Spleen (tissue), 7 donors: ENCODE data around the gene EFCAB12.

Source experiments
- CTCF ChIP-seq, 11 experiments: fragments of 200-600 bp in 7 of 11; fragments of 450-650 bp in 4 of 11; sonication (generic) in 4 of 11; IDR thresholded peaks in 8 of 11; conservative IDR thresholded peaks in 3 of 11; 1 replicate in 7 of 11; 2 replicates in 4 of 11; pipeline versions ENCODE4 v1.4.0 to v1.8.0; 2016 to 2021; ENCODE audit warnings: antibody characterized with exemption in 11 of 11, inconsistent platforms in 4 of 11, mild to moderate bottlenecking in 1 of 11
- POLR2A ChIP-seq, 3 donors: fragments of 450-650 bp; IDR thresholded peaks; one replicate each; pipeline ENCODE4 v1.5.1; 2017; ENCODE audit warnings: antibody characterized with exemption in 3 of 3, mild to moderate bottlenecking in 1 of 3
- donor health status: DM: no; HTN: no; CAD: no; lungs with moderate emphysema.
- donor health status: DM: no; HTN: no; CAD: no.
- donor health status: DM: no; HTN: no; CAD: no.

- no peak for TF ChIP-seq CTCF (IDR thresholded peaks at IDR 0.05 in 8 of 11, conservative IDR thresholded peaks at IDR 0.05 in 3 of 11)
- no peak for TF ChIP-seq POLR2A (IDR thresholded peaks at IDR 0.05)
Observed at GRCh38 chr3:129416415-129416814, 12.0 kb downstream of the EFCAB12 start.
